ACC112 (cell line): ENCODE results near the gene IMPDH2.

Experiments used
- H2AFZ ChIP-seq: fragments of 200-600 bp; sonication (generic); one replicate; pipeline ENCODE4 v1.6.0; 2017; ENCODE audit warnings: antibody characterized with exemption, low read length; ENCODE audit not compliant: unreplicated experiment
- H3K27ac ChIP-seq: fragments of 200-600 bp; sonication (generic); 2 replicates; pipeline ENCODE4 v1.5.1; 2014; ENCODE audit warnings: low read depth, mild to moderate bottlenecking, antibody characterized with exemption, low read length, moderate library complexity
- H3K27me3 ChIP-seq: fragments of 200-600 bp; sonication (generic); 2 replicates; pipeline ENCODE4 v1.6.1; 2014; ENCODE audit warnings: mild to moderate bottlenecking, antibody characterized with exemption, low read length, moderate library complexity, mixed read lengths; ENCODE audit not compliant: insufficient read depth
- H3K36me3 ChIP-seq: fragments of 200-600 bp; sonication (generic); 2 replicates; pipeline ENCODE4 v1.6.1; 2016; ENCODE audit warnings: mild to moderate bottlenecking, antibody characterized with exemption, low read length, moderate library complexity, mixed read lengths; ENCODE audit not compliant: insufficient read depth
- H3K4me1 ChIP-seq: fragments of 200-600 bp; sonication (generic); one replicate; pipeline ENCODE4 v1.6.1; 2016; ENCODE audit warnings: low read length, mixed read lengths; ENCODE audit not compliant: insufficient read depth, unreplicated experiment, control insufficient read depth
- H3K4me3 ChIP-seq: fragments of 200-600 bp; sonication (generic); 2 replicates; pipeline ENCODE4 v1.5.1; 2014; ENCODE audit warnings: mild to moderate bottlenecking, low read depth, low read length
- H3K79me2 ChIP-seq: fragments of 200-600 bp; sonication (generic); one replicate; pipeline ENCODE4 v1.6.0; 2016; ENCODE audit warnings: low read length; ENCODE audit not compliant: control insufficient read depth, unreplicated experiment, insufficient read depth

Gene IMPDH2

DNA sequence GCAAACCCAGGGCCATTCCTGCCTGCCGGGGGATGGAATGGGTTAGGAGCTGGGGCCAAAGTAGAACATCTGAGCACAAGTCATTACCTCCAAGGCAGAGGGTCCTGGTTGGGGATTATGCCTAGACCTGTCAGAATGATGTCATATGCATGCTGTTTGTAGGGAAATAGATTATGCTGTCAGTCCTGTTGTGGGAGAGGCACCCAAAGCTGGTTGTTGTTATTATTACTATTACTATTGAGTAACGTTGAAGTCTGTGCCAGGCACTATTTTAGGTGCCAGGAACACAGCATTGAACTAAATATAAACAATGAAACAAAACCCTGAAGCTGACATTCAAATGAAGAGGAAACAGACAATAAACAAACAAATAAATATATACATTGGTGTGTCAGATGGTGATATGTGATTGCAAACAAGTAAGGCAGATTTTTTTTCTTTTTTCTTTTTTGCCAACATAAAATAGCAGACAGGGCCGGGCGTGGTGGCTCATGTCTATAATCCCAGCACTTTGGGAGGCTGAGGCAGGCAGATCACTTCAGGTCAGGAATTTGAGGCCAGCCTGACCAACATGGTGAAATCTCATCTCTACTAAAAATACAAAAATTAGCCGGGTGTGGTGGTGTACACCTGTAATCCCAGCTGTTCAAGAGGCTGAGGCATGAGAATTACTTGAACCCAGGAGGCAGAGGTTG is 37.2 kb downstream of the IMPDH2 start:
- peaks cover 18% of the 10 kb centered on the region for H3K4me1 ChIP-seq
- H3K79me2 ChIP-seq = peaks cover 14% of the 10 kb centered on the region
- no peak overlapping the region for H2AFZ ChIP-seq
- no peaks in the 10 kb centered on the region for H3K36me3 ChIP-seq
- peak overlapping the region; percentile 89 for H3K4me3 ChIP-seq
- no peaks in the 10 kb centered on the region for H3K27me3 ChIP-seq
- no peak overlapping the region for H3K27ac ChIP-seq

DNA sequence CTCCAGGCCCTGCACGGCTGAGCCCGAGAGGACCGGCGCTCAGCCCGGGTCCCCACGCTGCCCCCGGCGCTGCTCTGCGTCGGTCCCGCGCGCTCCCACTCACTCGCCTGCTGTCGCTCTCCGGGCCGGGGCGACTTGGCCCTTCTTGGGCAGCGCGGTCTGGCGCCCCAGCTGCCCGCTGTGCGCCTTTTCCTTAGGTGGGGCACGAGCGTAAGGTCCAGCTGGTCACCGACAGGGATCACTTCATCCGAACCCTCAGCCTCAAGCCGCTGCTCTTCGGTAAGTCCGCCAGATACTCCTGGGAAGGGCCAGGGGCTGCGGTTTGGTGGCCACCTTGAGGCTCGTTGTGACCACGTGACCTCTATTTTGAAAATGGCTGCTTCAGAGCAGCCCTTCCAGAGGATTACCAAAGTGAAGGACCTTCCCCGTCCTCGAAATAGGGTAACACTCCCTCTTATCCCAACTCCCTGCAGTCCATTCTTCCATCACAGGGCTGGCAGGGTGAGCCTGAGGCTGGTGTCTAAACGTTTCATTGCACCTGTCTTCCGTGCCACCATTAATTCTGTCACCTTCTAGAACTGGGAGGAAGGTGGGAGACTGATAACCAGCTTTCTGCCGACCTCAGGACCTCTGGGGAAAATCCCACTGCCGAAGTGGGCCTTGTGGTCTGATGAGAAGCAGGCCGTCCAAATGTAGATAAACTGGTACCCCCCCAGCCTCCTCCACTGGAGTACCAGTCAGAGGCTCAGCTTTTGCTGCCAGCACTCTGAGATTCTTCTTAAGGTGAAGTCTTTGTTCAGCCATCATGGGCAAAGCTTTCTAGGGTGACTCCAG is 38.3 kb downstream of the IMPDH2 start:
- Histone ChIP-seq H3K79me2 (peaks cover 14% of the 10 kb centered on the region), H2AFZ (peak overlapping the region; percentile 91), H3K27ac (peak overlapping the region; percentile 82; the same call in 1 of the 2 replicates), H3K4me3 (peak overlapping the region; percentile 89), H3K4me1 (peaks cover 18% of the 10 kb centered on the region), H3K27me3 (no peaks in the 10 kb centered on the region), H3K36me3 (no peaks in the 10 kb centered on the region)

DNA sequence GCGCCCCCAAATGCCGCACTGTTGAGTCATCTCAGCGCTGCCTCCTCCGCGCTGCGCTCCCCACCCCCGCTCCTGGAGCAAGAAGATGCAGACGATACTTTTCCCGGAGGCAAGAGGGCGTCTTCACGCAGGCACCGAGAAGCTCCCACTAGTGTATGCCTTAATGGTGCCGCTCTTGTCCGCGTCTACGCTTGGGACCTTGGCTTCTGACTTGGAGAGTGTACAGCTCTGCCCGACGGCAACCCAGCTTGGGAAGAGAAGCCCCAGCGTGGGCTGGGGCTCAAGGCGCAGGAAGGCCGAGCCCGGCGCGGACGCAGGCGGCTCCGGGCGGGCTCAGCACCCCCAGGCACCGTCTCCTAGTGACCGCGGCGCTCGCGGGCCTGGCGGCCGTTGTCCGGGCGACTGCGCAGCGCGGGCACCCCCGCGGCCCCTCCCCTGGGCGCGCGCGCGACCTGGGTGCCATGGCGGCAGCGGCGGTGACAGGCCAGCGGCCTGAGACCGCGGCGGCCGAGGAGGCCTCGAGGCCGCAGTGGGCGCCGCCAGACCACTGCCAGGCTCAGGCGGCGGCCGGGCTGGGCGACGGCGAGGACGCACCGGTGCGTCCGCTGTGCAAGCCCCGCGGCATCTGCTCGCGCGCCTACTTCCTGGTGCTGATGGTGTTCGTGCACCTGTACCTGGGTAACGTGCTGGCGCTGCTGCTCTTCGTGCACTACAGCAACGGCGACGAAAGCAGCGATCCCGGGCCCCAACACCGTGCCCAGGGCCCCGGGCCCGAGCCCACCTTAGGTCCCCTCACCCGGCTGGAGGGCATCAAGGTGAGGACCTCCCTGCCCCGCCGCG is 39.2 kb downstream of the IMPDH2 start, which contains the start of gene P4HTM:
TSS of gene P4HTM (plus strand) at position 446 of the 840 bp plus-strand sequence. CDS start at position 462, 16 bp downstream.
- H3K27me3 ChIP-seq = no peaks in the 10 kb centered on the region
- peaks cover 18% of the 10 kb centered on the region for H3K4me1 ChIP-seq
- H3K27ac ChIP-seq = peak within 1 kb of the TSS; percentile 82
- peak within 1 kb of the TSS; percentile 91 for H2AFZ ChIP-seq
- no peaks in the 10 kb centered on the region for H3K36me3 ChIP-seq
- H3K4me3 ChIP-seq = peak within 1 kb of the TSS; percentile 89
- H3K79me2 ChIP-seq = peaks cover 14% of the 10 kb centered on the region

DNA sequence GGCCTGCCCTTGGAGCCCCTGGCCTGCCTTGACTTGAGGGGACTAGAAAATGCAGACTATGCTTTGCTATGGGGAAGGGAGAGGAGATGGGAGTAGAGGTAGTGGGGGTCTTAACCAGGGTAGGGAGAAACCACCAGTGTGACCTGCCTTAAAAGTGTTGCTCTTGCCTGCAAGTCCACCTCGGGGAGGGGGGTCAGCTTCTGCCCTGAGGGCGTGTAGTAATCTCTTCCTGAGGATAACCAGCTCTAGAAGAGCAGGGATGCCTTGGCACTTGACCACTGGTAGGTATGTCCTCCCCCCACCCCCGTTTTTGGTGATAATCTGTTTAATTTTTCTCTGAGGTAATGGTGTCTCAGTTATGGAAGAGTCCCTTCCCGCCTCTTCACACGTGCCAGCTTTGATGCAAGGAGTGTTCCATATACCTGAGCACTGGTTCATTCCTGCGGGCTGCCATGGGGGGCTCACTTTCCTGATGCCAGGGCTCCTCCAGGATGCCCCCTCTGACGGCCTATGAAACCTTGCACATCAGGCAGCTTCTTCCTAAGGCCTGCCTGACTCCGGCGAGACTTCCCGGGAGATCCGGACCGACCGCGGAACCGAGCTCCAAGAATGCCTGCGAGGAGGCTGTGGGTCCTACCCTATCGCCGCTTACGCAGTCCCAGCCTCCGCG is 39.9 kb downstream of the IMPDH2 start:
- peak overlapping the region; percentile 91 for H2AFZ ChIP-seq
- H3K36me3 ChIP-seq = no peaks in the 10 kb centered on the region
- H3K4me1 ChIP-seq = peaks cover 21% of the 10 kb centered on the region
- peak overlapping the region; percentile 89 for H3K4me3 ChIP-seq
- peak overlapping the region; percentile 82 for H3K27ac ChIP-seq
- peaks cover 14% of the 10 kb centered on the region for H3K79me2 ChIP-seq
- no peaks in the 10 kb centered on the region for H3K27me3 ChIP-seq

DNA sequence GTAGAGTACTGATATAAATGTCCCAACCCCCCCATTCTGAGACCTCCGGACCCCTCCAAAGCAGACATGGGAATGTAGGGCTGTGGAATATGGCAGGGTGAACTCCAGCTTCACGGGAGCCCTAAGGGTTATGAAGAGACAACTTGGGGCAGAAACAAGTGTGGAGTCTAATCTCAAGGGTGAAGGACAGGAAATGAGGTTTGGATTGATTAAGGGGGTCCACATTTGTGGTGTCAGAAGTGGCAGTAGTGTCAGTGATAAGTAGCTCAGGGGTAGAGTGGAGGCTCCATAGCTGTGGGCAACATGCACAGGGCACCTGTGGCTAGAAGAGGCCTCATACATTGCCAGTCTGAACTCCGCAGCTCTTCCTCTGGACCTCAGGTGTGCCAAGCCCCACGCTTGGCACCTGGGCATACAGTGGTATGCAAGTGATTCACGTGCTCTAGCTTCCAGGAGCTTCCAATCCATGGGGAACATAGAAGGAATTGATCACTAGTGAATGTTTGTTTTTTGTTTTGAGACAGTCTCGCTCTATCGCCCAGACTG is 43.3 kb downstream of the IMPDH2 start:
- no peak overlapping the region for H2AFZ ChIP-seq
- peaks cover 4% of the 10 kb centered on the region for H3K79me2 ChIP-seq
- H3K4me1 ChIP-seq = peaks cover 12% of the 10 kb centered on the region
- H3K4me3 ChIP-seq = no peak overlapping the region
- no peak overlapping the region for H3K27ac ChIP-seq
- no peaks in the 10 kb centered on the region for H3K27me3 ChIP-seq
- H3K36me3 ChIP-seq = no peaks in the 10 kb centered on the region; the same call in 1 of the 2 replicates

DNA sequence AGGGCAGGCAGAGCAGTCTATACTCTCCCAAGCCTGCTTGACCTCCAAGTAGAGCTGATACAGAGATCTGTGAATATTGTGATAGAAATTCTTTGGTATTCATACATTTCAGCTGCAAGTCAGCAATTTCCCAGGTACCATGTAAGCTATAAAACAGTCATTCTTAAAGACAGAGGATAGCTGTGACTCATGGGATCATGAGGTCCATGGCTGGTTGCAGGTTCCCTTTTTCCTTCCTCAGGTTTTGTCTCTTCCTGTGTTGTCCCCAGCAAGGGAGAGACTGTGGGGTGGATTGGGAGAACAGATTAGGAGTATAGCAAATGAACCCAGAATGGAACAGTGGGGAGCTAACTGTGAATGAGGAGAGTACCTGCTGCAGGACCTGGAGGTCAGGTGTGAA is 44.5 kb downstream of the IMPDH2 start:
- Histone ChIP-seq H3K4me3 (no peak overlapping the region), H3K36me3 (no peaks in the 10 kb centered on the region; the same call in 1 of the 2 replicates), H3K79me2 (peaks cover 2% of the 10 kb centered on the region), H3K27me3 (no peaks in the 10 kb centered on the region), H2AFZ (no peak overlapping the region), H3K27ac (no peak overlapping the region), H3K4me1 (peaks cover 12% of the 10 kb centered on the region)

DNA sequence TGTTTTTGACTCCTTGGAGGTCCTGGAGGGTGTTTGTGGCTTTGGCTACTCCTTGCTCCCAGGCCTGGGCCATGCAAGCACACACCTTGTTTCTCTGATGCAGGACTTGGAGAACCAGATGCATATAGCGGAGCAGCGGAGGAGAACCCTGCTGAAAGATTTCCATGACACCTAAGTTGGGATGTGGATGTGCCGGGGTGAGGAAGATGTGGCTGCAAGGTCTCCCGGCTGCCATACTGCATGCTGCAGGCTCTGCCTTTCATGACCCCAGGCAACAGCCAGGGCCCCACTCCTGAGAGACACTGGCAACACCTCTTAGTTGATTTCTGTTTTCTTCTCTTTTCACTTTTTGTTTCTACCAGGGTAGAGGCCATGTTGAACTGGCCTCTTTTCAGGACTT is 46.1 kb downstream of the IMPDH2 start:
- Histone ChIP-seq H3K27ac (no peak overlapping the region), H3K27me3 (no peaks in the 10 kb centered on the region), H3K4me1 (peaks cover 4% of the 10 kb centered on the region), H3K79me2 (no peaks in the 10 kb centered on the region), H3K36me3 (peaks cover 5% of the 10 kb centered on the region; the same call in 1 of the 2 replicates), H3K4me3 (no peak overlapping the region), H2AFZ (no peak overlapping the region)

DNA sequence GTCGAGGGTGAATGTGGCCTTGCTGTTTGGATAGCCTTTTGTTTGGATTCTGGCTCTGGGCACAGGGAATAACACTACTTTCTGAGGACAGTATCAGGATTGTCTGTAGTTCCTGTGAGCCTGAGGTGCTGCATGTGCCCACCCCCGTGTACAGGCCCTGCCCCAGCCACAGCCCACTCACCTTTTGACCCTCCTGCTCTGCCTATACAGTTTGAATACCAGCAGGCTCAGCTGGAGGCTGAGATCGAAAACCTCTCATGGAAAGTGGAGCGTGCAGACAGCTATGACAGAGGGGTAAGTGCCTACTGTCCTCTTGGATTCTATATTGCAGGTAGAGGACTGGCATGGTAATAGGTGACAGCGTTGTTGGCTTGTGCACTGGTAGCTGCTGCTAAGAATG is 46.5 kb downstream of the IMPDH2 start:
- Histone ChIP-seq H3K4me3 (no peak overlapping the region), H3K4me1 (peaks cover 4% of the 10 kb centered on the region), H3K27me3 (no peaks in the 10 kb centered on the region), H3K36me3 (peaks cover 5% of the 10 kb centered on the region; the same call in 1 of the 2 replicates), H3K79me2 (no peaks in the 10 kb centered on the region), H2AFZ (no peak overlapping the region), H3K27ac (no peak overlapping the region)

DNA sequence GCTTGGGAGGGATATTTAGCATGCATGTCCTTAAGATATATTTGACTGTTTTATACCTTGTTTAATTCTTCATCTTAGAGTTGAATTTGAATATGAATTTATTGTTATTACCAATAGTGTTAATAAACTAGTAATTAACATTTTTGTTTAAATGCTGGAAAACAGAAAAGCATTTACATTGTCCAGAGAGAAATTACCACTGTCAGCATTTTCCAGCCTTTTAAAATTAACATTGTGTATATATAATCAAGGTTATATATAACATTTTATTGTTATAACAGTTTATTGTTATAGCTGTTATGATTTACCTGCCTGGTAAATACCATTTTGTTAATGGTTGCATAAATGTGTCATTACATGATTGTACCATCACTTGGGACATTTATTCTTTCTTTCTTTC is 47.2 kb downstream of the IMPDH2 start:
- no peaks in the 10 kb centered on the region for H3K27me3 ChIP-seq
- peaks cover 5% of the 10 kb centered on the region; the same call in 1 of the 2 replicates for H3K36me3 ChIP-seq

More for the DNA sequence above, 47.2 kb downstream of the IMPDH2 start:
- Histone ChIP-seq H3K4me1 (peaks cover 4% of the 10 kb centered on the region), H2AFZ (no peak overlapping the region), H3K79me2 (no peaks in the 10 kb centered on the region), H3K27ac (no peak overlapping the region), H3K4me3 (no peak overlapping the region)
